K562 (cell line): ENCODE measurements around the gene FOXE1. TPM values are rescaled to one million over a fixed set of nuclear protein-coding genes. Genes with fewer than 3 reads are reported as not detected.

Source experiments
- ATAC-seq: fragments of 200-7000 bp; cut with Tn5 transposase; 3 replicates; pipeline ENCODE4 v1.9.1; 2020; ENCODE audit warnings: moderate library complexity
- BruUV-seq: library from RNA; stranded (reverse); fragments of 400-500 nt; replicated peaks from 2 replicates; lab custom pipeline; 2021; lab: Mats Ljungman, UMichigan
- CTCF ChIA-PET: fragments of 300-600 bp; formaldehyde crosslinking; extraction: SDS; loops from one replicate; lab custom pipeline; 2021; ENCODE audit warnings: low intra/inter-chr PET ratio; lab: Yijun Ruan, JAX
- POLR2A ChIA-PET: fragments of 300-600, 350-650 bp; sonication (Branson Sonifier 250); formaldehyde crosslinking; extraction: SDS; loops from one replicate; lab custom pipeline; 2021; ENCODE audit warnings: antibody characterized with exemption, inconsistent platforms; lab: Yijun Ruan, JAX
- DNase-seq, 4 experiments: peaks; one replicate each; pipeline versions ENCODE4 v3.0.0 to v3.0.0-alpha.2; 2011 to 2018; ENCODE audit warnings: low spot score in 3 of 4, mixed read lengths in 3 of 4; ENCODE audit errors: extremely low read depth in 1 of 4
- FAIRE-seq: peaks from 2 replicates; lab custom pipeline; 2011; peaks lifted over from hg19 to GRCh38; lab: Jason Lieb, UNC
- H2AFZ ChIP-seq: 2 replicates; pipeline ENCODE4 v1.6.0; 2011; ENCODE audit warnings: low read depth, low read length, control low read depth, inconsistent platforms
- H3K27ac ChIP-seq: fragments of 200-600 bp; 3 replicates; pipeline ENCODE4 v1.8.0; 2011; ENCODE audit warnings: low read depth, mild to moderate bottlenecking, control low read depth, inconsistent platforms, low read length, moderate library complexity, mixed read lengths; ENCODE audit errors: extremely low read depth
- H3K27me3 ChIP-seq, 2 experiments: fragments of 300-600 bp in 1 of 2; 2 replicates in 1 of 2; 3 replicates in 1 of 2; pipeline versions ENCODE4 v1.6.0 to v1.8.0; 2011; ENCODE audit warnings: inconsistent platforms in 2 of 2, low read length in 2 of 2, mild to moderate bottlenecking in 1 of 2, mixed read lengths in 1 of 2, moderate library complexity in 1 of 2; ENCODE audit not compliant: control insufficient read depth in 2 of 2, insufficient read depth in 2 of 2
- H3K36me3 ChIP-seq: fragments of 300-600 bp; 3 replicates; pipeline ENCODE4 v1.8.0; 2011; ENCODE audit warnings: mild to moderate bottlenecking, low read length, inconsistent platforms; ENCODE audit not compliant: control insufficient read depth, insufficient read depth
- H3K4me1 ChIP-seq, 2 experiments: fragments of 200-600 bp in 1 of 2; replicated peaks in 1 of 2; 2 replicates in 1 of 2; 3 replicates in 1 of 2; pipeline versions ENCODE4 v1.5.1 to v1.8.0; 2011; ENCODE audit warnings: inconsistent platforms in 2 of 2, low read length in 2 of 2, mild to moderate bottlenecking in 1 of 2, mixed read lengths in 1 of 2, moderate library complexity in 1 of 2; ENCODE audit not compliant: control insufficient read depth in 2 of 2, insufficient read depth in 2 of 2
- H3K4me2 ChIP-seq: 2 replicates; pipeline ENCODE4 v1.6.1; 2011; ENCODE audit warnings: low read length, control low read depth, inconsistent platforms, mixed read lengths; ENCODE audit not compliant: insufficient read depth
- H3K4me3 ChIP-seq: fragments of 200-600 bp; sonication (generic), shearing (Covaris generic); 2 replicates; pipeline ENCODE4 v1.5.1; 2016; ENCODE audit warnings: control low read depth, inconsistent platforms
- H3K79me2 ChIP-seq: fragments of 200-600 bp; 3 replicates; pipeline ENCODE4 v1.8.0; 2011; ENCODE audit warnings: low read length, inconsistent platforms; ENCODE audit not compliant: control insufficient read depth, insufficient read depth
- H3K9ac ChIP-seq, 2 experiments: 2 replicates each; pipeline versions ENCODE4 v1.6.0 to v1.6.1; 2011; ENCODE audit warnings: low read depth in 2 of 2, low read length in 2 of 2, control low read depth in 1 of 2, inconsistent platforms in 1 of 2, mild to moderate bottlenecking in 1 of 2, mixed read lengths in 1 of 2; ENCODE audit not compliant: insufficient read depth in 1 of 2
- H3K9me1 ChIP-seq: one replicate; pipeline ENCODE4 v1.6.0; 2011; ENCODE audit warnings: inconsistent platforms, mild to moderate bottlenecking, low read length, moderate library complexity; ENCODE audit not compliant: control insufficient read depth, insufficient read depth
- H3K9me3 ChIP-seq: replicated peaks from 2 replicates; pipeline ENCODE4 v1.5.1; 2011; ENCODE audit warnings: low read depth, low read length, inconsistent platforms; ENCODE audit not compliant: control insufficient read depth, insufficient read depth
- H4K20me1 ChIP-seq: replicated peaks from 2 replicates; pipeline ENCODE4 v1.6.1; 2011; ENCODE audit warnings: low read length, inconsistent platforms, mixed read lengths; ENCODE audit not compliant: control insufficient read depth, insufficient read depth
- ETV6 ChIP-seq, 3 experiments: fragments of 150-350 bp in 1 of 3; sonication (generic) in 1 of 3; formaldehyde crosslinking in 1 of 3; IDR thresholded peaks; 2 replicates each; pipeline versions ENCODE4 v1.6.1 to v1.8.0; 2014 to 2022; ENCODE audit warnings: borderline replicate concordance in 2 of 3, low read depth in 2 of 3, antibody characterized with exemption in 1 of 3, low read length in 1 of 3, mild to moderate bottlenecking in 1 of 3, missing genetic modification reagents in 1 of 3
- HDAC8 ChIP-seq: fragments of 450-650 bp; IDR thresholded peaks from 2 replicates; pipeline ENCODE4 v1.6.1; 2016; ENCODE audit warnings: mild to moderate bottlenecking, missing genetic modification characterization, moderate library complexity, missing compliant biosample characterization
- HSF4 ChIP-seq: fragments of 250-450 bp; sonication (Bioruptor Pico); IDR thresholded peaks from 2 replicates; pipeline ENCODE4 v2.1.2; 2022; ENCODE audit warnings: mild to moderate bottlenecking, moderate library complexity, borderline replicate concordance
- NR2C2 ChIP-seq, 2 experiments: fragments of 200-800 bp in 1 of 2; sonication (Bioruptor generic) in 1 of 2; sonication (generic) in 1 of 2; formaldehyde crosslinking in 1 of 2; IDR thresholded peaks; 2 replicates each; pipeline versions ENCODE4 v1.6.1 to v1.8.0; 2016 to 2022; ENCODE audit warnings: mild to moderate bottlenecking in 1 of 2, missing compliant biosample characterization in 1 of 2, missing genetic modification characterization in 1 of 2, missing genetic modification reagents in 1 of 2
- PKNOX1 ChIP-seq: fragments of 450-650 bp; IDR thresholded peaks from 2 replicates; pipeline ENCODE4 v1.6.1; 2016
- SMAD2 ChIP-seq: fragments of 150-350 bp; IDR thresholded peaks from 2 replicates; pipeline ENCODE4 v1.6.1; 2014; ENCODE audit warnings: low read depth, mild to moderate bottlenecking, low read length
- SRF ChIP-seq, 2 experiments: fragments of 250-450, 450-650 bp in 1 of 2; sonication (Bioruptor Pico) in 1 of 2; sonication (generic) in 1 of 2; formaldehyde crosslinking; IDR thresholded peaks; 2 replicates each; pipeline versions ENCODE4 v1.5.0 to v1.5.1; 2020 to 2022; ENCODE audit warnings: mild to moderate bottlenecking in 1 of 2, missing genetic modification reagents in 1 of 2
- TCF3 ChIP-seq: sonication (generic); formaldehyde crosslinking; IDR thresholded peaks from 2 replicates; pipeline ENCODE4 v1.4.0; 2020; ENCODE audit warnings: mild to moderate bottlenecking, missing genetic modification reagents
- TEAD4 ChIP-seq, 2 experiments: sonication (generic) in 1 of 2; formaldehyde crosslinking in 1 of 2; IDR thresholded peaks; 2 replicates each; pipeline versions ENCODE4 v1.6.1 to v1.8.0; 2012 to 2022; ENCODE audit warnings: borderline replicate concordance in 1 of 2, inconsistent platforms in 1 of 2, low read length in 1 of 2, mild to moderate bottlenecking in 1 of 2, missing genetic modification reagents in 1 of 2
- ZC3H4 ChIP-seq: sonication (generic); formaldehyde crosslinking; IDR thresholded peaks from 2 replicates; pipeline ENCODE4 v1.9.0; 2021; ENCODE audit warnings: missing genetic modification reagents, borderline replicate concordance
- ZNF146 ChIP-seq: IDR thresholded peaks from one replicate; pipeline ENCODE4 v1.6.1; 2018; ENCODE audit warnings: missing compliant biosample characterization; ENCODE audit not compliant: unreplicated experiment
- ZNF384 ChIP-seq: IDR thresholded peaks from 2 replicates; pipeline ENCODE4 v1.6.1; 2012; ENCODE audit warnings: low read depth, low read length, improper control_type of control experiment
- ZNF583 ChIP-seq: fragments of 250-450 bp; sonication (Bioruptor Pico); IDR thresholded peaks from 2 replicates; pipeline ENCODE4 v1.4.0; 2020
- ZZZ3 ChIP-seq: fragments of 450-650 bp; IDR thresholded peaks from 2 replicates; pipeline ENCODE4 v1.6.1; 2016; ENCODE audit warnings: antibody characterized with exemption, mild to moderate bottlenecking, moderate library complexity
- WGBS: fragments of 100-300 bp; shearing (Covaris generic); methylation state at CpG from one replicate; pipeline ENCODE4 v1.1.6; 2016; ENCODE audit warnings: low coverage, mixed read lengths; ENCODE audit not compliant: insufficient coverage; ENCODE audit errors: missing lambda C conversion rate; 5-methylcytosine and 5-hydroxymethylcytosine counted together
- in situ Hi-C: fragments of 300-500 bp; cut with MboI; formaldehyde crosslinking; loops from 4 replicates; pipeline ENCODE4 v1.15.0; 2018; ENCODE audit warnings: inconsistent platforms, mixed read lengths
- intact Hi-C: fragments of 100-400 bp; cut with micrococcal nuclease; formaldehyde crosslinking; loops from 2 replicates; pipeline ENCODE4 v1.14.2; 2022
- polyA plus RNA-seq, 8 experiments: library from polyadenylated mRNA; depleted of rRNA in 4 of 8; stranded (reverse) in 5 of 8; unstranded in 3 of 8; fragments of >200 nt; fragmentation: Nextera tagmentation in 2 of 8; fragmentation: Illumina TruSeq in 1 of 8; extraction: Ambion mirVana in 2 of 8; extraction: Trizol in 1 of 8; gene quantifications; 2 replicates each; pipeline versions ENCODE4 v1.2.1 to v1.2.3, GENCODE V29; 2011 to 2014; ENCODE audit warnings: inconsistent platforms in 1 of 8, missing spikeins in 1 of 8
- total RNA-seq, 7 experiments: library from RNA; depleted of rRNA in 6 of 7; stranded (reverse); fragments of >200 nt in 6 of 7; fragmentation: Illumina TruSeq in 2 of 7; extraction: Trizol in 2 of 7; gene quantifications; 2 replicates each; pipeline versions ENCODE4 v1.2.1 to v1.2.3, GENCODE V29; 2011 to 2021; ENCODE audit warnings: low replicate concordance in 1 of 7

The FOXE1 gene
- total and polyA plus RNA-seq, 9 of the 15 experiments (the other 6 are each of a cell fraction or from before 2014, with no cell fraction given), result not detected

GRCh38 chr9:97860451-97861147 is 7.6 kb downstream of the FOXE1 start (continued):
- TF ChIP-seq SMAD2 (no peak), ETV6 (IDR thresholded peaks at IDR 0.05; ENCODE audit: borderline replicate concordance in 1 of 2, low read depth in 2 of 2, low read length in 1 of 2) (no peak), ETV6 (CRISPR knock-in tag; IDR thresholded peaks at IDR 0.05; ENCODE audit: borderline replicate concordance) (no peak), TCF3 (CRISPR knock-in tag) (no peak), ZNF146 (CRISPR knock-in tag) (no peak), ZC3H4 (CRISPR knock-in tag) (no peak), SRF (CRISPR knock-in tag; IDR thresholded peaks at IDR 0.05) (no peak), ZNF583 (CRISPR knock-in tag) (no peak), ZZZ3 (no peak)

GRCh38 chr9:97861148-97861475 is 8.1 kb downstream of the FOXE1 start:
- in situ Hi-C loops, result no loop called here
- ATAC-seq (no peak), FAIRE-seq (no peak), DNase-seq (no peak)
- ChIA-PET CTCF (no interaction called here), POLR2A (no interaction called here)
- H3K27me3 ChIP-seq, result peaks cover 46 to 70% of the 10 kb centered on the region in 2 experiments
- H3K4me2 ChIP-seq, result no peak overlapping the region
- H3K9ac ChIP-seq, result no peak overlapping the region
- no peak for TF ChIP-seq TEAD4 (IDR thresholded peaks at IDR 0.05; ENCODE audit: low read length)
- no peak for TF ChIP-seq TEAD4 (CRISPR knock-in tag; IDR thresholded peaks at IDR 0.05; ENCODE audit: borderline replicate concordance)
- no peak for TF ChIP-seq HSF4 (CRISPR knock-in tag)
- no peak for TF ChIP-seq NR2C2 (CRISPR knock-in tag; IDR thresholded peaks at IDR 0.05)
- TF ChIP-seq NR2C2 (tag; IDR thresholded peaks at IDR 0.05), result no peak
- no peak for TF ChIP-seq HDAC8 (tag)
- no peak for TF ChIP-seq ZNF384
- no peak for TF ChIP-seq PKNOX1
- WGBS, result 13% methylated on average over 5 of the region's 5 CpGs
- intact Hi-C loops, result no loop called here
- no peak overlapping the region for H3K4me3 ChIP-seq
- H3K4me1 ChIP-seq, result peaks cover 0 to 8% of the 10 kb centered on the region in 2 experiments; a peak in 1 of 5 replicates
- H3K27ac ChIP-seq, result no peak overlapping the region
- no peaks in the 10 kb centered on the region for H3K79me2 ChIP-seq
- no peaks in the 10 kb centered on the region for H4K20me1 ChIP-seq
- H3K9me1 ChIP-seq, result no peaks in the 10 kb centered on the region
- no TSS peak for BruUV-seq
- no peak overlapping the region for H2AFZ ChIP-seq
- no peaks in the 10 kb centered on the region for H3K36me3 ChIP-seq
- H3K9me3 ChIP-seq, result no peaks in the 10 kb centered on the region
